Measurements from ENCODE around the gene FAT1.

Gene FAT1

DNA sequence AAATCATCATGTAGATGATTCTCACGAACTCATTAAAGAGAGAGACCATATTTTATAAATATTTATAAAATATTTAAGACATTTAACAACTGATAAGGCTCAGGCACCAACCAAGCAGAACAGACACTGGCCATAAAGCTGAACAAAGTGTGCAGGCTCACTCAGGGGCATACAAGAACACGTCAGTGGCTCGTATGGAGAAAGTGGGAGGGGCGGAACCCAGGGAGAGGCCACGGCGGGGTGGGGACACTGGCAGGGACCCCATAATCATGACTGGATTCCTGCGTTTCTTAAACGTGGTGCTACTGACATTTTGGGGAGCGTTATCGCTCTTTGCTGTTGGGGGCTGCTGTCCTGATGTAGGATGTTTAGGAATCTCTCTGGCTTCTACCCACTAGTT, 31.3 kb upstream of the FAT1 start:
- no peak for DNase-seq

DNA sequence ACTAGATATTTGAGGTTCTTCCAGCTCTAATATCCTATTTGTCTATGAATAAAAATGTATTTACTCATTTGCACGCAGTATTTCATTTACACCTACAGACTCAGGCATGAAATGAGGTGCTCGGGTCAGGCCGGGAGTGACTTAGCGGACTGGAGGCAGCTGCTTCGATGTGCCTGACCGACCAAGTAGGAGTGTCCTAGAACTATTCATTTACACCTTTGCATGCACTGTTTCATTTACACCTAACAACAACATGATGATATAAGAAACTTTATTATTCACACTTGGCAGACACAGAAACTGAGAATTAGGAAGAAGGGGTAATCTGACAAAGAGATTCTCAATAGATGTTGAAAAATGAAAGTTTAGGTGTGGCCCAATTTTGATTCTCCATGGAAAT, 28.7 kb upstream of the FAT1 start:
- no peak for DNase-seq

DNA sequence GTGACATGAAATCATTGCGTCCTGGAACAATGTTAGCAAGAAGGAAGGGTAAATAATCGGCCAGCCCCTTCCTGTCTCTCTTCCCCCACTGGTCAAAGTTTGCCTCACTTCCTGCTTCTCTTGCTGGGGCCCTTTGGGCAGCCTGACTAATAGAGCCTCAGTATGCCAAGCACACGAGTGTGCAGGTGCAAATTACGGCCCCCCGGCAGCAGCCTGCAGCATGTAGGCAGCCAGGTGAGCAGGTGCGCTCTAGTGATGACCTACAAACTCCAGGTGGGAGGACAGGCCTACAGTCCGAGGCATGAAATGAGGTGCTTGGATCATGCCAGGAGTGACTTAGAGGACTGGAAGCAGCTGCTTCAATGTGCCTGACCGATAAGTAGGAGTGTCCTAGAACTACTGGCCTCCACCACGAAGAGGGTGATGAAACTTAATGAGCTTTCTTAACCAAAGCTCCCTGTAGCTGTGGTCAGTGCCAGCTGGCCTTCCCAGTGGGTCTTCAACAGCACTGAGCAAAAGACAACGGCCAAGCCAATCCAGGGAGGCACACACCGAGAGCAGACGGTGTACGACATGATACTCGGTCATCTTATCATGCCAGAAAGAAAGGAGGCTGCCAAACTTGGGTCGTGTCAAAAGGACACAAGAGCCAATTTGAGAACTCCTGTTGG, 26.1 kb upstream of the FAT1 start:
- no peak for DNase-seq

DNA sequence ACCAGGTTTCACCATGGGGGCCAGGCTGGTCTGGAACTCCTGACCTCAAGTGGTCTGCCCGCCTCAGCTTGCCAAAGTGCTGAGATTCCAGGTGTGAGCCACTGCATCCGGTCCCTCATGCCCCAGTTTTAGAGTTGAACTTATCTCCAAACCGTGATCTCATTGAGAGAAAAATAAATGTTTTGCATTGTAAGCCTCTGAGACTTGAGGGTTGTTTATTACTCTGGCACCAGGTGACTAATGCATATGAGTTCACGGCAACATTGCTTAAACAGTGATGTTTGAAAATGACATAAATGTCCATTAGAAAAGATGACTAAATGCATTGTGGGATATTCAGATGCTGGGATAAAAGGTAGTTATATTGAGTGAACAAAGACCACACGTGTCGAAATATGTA, 22.9 kb upstream of the FAT1 start:
- no peak for DNase-seq

DNA sequence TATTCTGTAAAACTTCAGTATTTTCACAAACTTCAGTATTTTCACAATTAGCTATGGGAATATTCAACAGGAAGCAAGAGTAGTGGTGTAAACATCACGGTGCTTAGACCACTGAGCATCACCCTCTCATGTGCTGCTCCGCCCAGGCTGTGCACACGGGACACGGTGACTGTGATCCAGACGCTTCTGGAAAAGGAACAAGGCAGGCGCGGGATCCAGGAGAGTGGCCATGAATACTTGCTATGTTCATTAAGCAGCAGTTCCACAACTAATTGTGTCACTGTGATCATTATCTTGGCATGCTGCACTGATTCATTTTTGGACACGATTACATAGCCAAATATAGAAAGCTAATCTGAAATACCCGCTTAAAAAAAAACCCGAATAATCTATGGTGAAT, 19.6 kb upstream of the FAT1 start:
- DNase-seq: no peak

DNA sequence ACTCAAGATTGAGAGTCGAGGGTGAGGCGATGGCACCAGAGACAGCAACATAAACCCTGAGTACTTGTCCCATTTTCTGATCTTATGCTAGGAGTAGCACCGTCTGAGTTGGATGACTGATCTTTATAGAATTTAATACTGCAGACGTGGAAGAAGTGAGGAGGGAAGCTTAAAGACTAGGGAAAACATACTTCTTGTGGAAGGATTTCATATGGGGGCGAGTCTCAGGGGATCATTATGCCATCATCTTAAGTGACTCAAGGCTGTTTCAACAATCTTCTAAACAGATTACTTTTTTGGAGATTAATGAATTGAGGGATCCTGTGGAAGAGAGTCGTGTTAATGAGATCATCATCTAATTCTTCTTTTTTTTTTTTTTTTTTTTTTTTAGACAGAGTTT, 17.2 kb upstream of the FAT1 start:
- no peak for DNase-seq

DNA sequence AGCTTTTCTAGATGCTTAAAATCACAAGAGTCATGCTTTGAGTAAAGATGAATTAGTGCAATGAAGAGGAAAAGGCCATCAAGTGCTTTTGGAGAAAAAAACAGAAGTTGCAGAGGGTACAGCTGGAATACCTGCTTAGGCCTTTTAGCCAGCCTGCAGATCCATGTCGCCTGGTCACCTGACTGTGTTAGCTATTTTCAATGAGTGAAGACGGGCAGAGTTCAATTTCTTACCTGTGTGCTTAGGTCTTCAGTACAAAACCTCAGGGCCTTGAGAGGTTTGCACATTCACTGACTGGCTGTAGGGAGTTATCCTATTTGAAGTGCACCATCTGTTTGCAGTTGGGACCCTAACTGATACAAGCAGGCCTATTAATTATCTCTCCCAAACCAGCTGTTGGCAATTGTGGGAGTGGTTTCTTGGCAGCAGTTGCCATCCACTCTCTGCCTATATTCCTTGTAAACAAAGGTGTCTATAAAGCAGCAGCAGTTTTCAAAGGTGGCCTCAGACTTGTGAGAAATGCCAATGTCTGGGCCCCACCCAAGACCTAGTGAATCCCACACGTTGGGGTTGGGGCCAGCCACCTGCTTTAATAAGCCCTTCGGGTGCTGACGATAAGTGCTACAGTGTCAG, 16.3 kb upstream of the FAT1 start:
- DNase-seq: no peak

DNA sequence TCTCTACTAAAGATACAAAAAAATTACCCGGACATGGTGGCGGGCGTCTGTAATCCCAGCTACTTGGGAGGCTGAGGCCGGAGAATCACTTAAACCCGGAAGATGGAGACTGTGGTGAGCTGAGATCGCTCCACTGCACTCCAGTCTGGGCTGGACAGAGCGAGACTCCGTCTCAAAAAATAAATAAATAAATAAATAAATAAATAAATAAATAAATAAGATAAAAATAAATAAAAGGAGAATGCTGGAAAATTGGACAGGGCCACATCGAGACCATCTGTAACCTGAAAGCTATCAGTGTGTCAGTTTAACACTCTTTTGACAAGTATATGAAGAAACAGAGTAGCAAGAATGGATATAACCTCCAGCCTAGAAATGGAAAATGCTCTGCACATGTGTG, 15.7 kb upstream of the FAT1 start:
- no peak for DNase-seq

DNA sequence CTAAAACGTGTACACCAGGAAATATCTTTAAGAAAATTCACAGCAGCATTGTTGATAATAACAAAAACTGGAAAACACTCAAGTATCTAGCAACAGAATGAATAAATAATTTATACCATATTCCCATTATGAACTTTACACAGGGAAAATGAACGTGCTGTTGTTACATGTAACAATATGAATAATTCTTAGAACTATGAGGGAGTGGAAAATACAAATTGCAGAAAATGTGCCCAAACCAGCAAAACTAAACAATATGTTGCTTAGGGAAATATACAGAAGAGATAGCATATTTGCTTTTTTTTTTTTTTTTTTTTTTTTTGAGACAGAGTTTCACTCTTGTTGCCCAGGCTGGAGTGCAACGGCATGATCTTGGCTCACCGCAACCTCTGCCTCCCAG, 14.8 kb upstream of the FAT1 start:
- DNase-seq: no peak

DNA sequence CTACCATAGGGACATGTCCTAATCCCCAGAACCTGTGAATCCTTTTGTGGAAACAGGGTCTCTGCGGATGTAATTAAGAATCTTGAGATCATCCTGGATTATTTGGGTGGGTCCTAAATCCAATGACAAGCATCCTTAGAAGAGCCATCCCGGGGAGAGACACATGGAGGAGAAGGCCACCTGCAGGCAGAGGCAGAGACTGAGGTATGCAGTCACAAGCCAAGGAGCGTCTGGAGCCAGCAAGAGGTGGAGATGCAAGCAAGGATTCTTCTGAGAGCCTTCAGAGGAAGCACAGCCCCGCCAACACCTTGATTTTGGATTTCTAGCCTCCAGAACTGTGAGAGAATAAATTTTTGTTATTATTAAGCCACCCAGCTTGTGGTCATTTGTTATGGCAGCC, 13.8 kb upstream of the FAT1 start:
- no peak for DNase-seq

DNA sequence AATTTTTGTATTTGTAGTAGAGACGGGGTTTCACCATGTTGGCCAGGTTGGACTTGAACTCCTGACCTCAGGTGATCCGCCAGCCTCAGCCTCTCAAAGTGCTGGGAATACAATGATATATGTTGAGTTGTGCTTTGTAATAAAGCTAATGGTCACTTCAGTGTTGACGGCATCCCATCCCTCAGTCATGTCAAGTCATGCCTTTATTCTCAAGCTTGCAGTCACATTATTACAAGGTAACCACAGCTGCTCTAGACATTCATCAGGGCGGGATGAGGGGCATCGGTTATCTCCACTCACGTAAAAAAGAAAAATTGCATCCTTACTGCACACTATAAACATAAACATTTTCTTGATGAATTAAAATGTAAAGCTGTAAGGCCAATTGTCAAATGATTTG, 12.8 kb upstream of the FAT1 start:
- no peak for DNase-seq

DNA sequence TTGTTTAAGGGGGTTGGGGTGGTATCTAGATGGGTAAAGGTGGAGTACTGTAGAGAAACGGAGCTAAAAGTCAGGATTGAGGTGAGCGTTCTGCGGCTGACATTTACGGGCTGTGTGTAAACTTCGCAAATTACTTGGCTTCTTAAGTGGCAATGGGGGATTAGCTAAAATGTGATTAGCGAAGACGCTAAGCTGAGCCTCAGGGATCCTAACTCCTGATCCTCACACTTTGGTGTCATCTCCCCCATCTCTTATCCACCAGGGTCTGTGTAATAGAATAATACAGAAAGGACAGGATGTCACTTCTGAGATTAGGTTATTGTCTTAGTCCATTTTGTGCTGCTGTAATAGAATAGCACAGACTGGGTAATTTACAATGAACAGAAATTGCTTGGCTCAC, 10.6 kb upstream of the FAT1 start:
- DNase-seq: no peak

DNA sequence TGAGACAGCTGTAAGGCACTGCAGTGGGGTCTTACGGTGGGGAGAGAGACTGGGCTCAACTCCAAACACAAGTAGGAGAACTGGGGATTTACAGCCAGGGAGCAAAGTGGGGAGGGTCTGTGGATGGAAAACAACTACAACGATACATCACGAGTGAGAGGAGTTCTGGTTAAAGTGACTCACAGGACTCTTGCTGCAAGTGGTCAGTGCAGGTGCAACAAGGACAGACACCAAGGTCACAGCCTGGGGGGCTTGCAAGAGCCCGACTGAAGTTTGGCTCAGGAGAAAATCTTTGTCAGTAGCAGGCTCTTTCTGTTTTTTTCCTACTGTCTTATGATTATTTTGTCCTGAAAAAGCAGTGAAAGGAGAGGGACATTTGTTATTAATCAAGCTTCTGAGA, 10.1 kb upstream of the FAT1 start:
- no peak for DNase-seq

DNA sequence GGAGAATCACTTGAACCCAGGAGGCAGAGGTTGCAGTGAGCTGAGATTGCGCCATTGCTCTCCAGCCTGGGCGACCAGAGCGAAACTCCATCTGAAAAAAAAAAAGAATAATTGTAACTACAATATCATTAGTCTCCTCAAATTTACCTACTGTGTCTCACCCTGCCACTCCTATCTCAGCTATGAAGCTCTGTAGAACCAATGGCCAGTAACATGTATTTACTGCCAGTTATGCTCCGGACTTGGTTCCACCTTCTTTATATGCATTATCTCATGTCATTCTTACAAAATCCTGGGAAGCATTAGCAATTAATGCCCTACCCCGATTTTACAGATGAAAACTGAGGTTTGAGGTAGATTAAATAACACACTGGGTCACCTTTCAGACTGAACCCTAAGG, 7.0 kb upstream of the FAT1 start:
- no peak for DNase-seq

DNA sequence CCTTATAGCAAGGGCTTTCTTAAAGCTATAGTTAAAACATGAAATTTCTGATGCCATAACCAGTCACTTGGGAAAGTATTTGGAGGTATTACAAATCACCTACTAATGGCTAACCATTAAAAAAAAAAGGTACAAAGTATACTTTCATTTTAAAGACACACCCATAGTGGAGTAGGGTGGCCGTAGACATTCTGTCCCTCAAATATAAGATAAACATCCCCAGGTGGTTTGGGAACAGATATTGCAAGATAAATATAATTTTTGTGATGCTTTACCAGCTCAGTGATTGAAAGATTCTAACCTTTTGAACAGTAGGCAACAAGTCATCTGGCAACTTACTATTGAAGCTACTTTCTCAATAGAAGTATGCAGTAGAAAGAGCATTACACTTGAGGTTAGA, 6.2 kb upstream of the FAT1 start:
- no peak for DNase-seq

DNA sequence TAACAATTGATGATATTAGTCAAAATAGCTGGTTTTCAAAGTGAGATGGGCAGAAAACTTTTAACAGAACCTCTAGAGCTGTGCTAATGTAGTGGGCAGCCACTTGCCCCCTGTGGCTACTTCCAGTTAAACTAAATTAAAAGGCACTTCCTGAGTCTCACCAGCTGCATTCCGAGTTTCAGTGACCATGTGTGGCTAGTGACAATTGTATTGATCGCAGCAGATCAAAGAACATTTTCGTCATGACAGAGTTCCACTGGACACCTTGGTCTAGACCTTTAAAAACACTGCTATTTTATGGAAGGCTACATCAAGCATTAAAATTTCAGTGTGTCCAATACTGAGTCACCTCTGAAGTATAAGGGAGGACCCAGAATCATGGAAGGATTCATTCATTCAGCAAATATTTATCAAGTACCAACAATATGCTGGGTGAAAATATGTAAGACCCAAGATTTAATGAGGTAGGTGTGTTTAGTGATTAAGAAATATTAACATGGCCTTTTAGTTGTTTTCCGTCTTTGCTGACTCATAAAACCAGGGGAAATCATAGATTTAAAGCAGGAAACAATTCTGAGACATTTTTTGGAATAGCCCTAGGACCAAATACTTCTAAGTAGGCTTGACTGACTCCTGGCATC, 5.1 kb upstream of the FAT1 start:
- DNase-seq: no peak

DNA sequence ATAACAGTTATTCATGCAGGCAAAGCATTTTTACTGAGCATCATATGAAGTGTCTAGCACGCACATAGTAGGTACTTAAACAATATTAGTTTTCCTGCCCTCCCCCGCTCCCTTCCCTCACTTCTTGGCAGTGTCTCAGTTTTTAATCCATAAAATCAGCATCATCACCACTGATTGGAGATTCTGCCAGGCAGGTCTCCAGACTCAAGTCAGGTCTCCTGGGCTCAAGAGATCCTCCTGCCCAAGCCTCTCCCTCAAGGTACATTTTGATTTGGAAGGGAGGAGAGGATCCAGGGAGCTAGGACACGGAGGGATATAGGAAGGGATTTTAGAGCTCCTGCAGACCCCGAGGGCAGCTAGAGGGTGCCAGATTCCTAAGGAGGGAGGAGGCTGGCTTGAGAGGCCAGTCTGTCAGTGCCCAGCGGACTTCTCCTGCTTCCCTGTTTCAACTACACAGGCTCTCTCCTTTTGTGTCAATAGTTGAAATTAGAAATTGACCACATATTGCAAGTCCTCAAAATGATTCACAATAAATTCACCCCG, 4.4 kb upstream of the FAT1 start:
- DNase-seq: no peak

DNA sequence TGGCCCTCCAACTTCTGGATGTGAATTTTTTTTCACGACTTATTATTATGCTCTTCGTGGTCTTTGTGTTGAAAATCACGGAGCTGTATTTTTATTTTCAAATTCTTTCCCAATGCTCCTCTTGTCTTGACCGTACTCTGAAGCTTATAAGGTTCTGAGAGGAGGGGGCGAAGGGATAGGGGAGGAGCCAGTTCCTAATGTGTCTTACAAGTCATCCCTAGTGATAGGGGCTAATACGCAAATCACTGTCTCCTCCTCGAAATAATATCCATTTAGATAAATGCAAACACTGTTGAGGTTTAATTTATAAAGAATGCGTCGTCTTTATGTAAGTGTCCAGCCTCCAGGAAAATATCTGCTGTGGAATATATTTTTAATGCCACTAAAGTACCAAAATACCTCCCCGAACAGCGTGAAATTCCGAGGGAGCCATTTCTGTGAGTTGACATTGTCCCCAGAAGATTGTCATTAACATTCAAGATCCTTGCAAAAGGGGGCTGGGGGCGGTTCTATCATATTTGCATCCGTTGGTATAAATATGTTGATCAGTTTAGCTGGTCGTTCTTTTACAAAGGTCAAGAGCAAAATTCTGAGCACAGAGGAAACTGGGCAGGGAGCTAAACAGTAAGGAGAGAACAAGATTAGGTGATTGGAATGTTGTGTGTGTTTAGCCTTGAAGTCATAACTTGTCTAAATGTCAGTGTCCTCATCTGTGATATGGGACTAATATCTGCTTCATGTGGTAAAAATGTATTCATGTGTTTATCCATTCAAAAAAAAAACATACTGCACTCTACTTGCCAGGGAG, 3.7 kb upstream of the FAT1 start:
- no peak for DNase-seq

DNA sequence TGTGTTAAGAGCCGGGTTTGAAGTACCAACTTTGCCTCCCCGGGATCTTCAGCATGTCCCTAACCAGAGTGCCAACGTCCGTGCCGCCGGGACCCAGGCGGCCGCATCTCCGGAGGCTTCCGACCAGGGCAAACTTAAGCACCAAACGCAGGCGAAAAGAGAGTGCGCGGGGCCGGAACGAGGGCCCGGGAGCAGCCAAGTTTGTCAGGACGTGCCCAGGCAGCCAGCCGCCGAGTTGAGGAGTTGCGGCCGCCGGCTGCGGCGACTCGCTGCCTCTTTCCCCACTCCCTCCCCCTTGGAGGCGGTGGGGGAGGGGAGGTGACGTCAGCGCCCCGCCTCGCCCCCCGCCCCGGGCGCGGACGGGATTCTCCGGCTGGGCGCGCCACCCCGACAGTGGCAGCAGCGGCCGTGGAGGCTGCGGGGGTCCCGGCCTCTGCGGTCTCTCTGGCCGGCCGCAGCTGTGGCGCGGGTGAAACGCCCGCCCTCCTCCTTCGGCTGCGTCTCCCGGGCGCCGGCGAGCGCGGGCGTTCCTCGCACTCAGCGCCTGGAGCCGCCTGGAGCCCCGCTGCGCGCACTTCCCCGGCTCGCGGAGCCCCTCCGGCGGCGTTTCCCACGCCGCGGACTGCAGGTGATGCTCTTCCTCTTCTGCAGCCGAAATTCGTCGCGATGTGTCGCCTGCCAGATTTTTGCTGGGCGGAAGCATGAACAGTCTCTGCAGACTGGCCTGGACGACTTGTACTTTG, 2.9 kb upstream of the FAT1 start:
- peak; percentile 0 for DNase-seq

DNA sequence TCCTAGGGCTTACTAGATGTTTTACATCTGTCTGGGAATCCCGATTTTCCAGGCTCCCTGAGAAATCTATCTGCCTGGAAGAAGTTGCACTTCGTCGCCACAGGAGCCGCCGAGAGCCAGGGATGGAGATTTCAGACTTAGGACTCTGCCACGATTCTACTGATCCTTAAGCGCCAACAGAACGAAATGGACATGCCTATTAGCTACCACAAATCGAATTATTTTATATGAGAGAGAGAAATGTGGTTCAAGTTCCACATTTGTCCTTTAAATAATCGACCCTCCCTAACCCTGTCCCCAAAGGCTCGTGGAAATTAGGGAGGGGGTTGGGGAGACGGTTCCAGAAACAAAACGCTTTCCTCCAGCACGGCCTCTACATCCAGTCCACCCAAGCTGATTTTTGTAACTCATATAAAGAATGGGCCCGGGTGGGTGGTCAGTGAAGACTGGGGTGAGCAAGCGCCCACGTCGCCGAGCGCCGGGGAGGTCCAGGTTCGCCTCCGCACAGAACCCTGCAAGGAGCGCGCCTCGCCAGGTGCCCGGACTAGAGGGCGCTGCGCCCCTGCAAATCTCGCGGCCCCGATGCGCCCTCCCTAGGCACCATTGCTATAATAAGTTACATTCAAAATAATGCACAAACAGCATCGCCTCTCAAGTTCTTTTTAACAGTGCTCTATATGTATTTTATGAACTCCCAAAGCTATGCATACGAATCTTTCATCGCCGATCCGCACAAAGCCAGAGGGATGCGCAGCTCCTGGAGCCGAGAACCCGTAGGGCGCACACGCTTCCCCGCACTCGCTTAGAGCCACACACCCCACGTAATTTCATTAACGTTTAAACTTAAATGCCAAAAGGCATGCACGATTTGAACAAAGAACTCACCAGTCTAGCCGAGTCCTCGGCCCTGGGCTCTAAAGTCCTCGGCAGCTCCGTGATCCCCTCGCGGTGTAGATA, 2.1 kb upstream of the FAT1 start:
- DNase-seq: peak; percentile 6

DNA sequence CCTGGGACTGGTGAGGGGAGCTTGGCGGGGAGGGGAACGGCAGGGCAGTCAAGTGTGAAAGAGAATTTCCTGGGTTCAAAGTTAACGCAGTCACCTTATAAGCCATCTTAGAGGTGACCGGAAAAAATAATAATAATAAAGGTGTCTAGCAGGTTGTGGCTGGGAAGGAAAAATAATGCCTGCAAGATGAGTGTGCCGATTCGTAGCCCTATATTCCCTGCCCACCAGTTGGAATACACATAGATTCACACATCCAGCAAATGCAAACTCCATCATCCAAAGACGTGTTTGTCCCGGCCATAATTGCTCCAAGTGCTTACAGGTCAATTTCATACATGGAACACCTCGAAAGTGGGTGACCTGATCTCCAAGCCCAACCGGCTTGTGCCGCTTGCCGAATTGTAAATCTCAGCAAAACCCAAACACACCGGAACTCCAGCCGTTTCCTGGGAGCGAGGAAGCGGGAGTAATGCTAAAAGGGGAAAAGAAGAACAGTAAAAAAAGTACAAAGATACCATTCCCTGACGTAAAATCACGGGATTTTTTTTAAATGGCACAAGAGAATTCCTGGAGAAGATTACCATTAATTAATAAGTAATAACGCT, 1.3 kb upstream of the FAT1 start:
- DNase-seq: no peak
